HG03097 (cell line): ENCODE data around the gene MCC.
A peak's percentile ranks its signal among the peaks of the same experiment; 100 is the strongest.

ENCODE experiments used
- ATAC-seq: cut with Tn5 transposase; IDR thresholded peaks from one replicate; pipeline ENCODE4 v1.9.1; 2021; ENCODE audit not compliant: unreplicated experiment, low FRiP score

MCC gene

GRCh38 chr5:113047733-113048652 is 440.3 kb downstream of the MCC start:
- peak; percentile 60 for ATAC-seq

- no peak for ATAC-seq
These were observed 441.0 kb downstream of the MCC start for GRCh38 chr5:113047234-113047633.

DNA sequence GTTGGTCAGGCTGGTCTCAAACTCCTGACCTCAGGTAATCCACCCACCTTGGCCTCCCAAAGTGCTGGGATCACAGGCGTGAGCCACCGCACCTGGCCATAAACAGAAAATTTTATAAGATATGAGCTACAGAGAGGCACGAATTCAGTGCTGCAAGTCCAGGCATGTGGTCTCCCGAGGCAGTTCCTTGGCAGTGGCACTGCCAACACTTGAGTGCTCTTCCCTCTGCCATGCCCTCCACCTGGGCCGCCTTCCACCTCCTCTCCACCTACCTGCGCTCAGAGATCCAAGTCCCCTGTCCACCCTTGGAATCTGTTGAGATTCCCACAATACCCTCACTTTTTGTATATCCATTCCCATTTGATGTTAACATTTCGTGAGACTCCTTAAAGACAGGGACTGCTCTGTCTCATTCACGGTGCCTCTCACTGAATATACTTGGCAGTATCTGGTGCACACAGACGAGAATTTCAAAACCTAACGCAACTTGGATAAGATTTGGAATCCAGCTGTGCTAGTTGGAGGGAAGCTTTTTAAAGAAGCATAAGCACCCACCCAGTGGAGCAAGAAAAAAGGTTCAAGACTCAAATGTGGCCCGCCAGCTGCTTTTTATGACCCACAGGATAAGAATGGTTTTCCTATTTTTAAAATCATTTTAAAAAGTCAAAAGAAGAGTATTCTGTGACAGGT is 443.3 kb downstream of the MCC start:
- ATAC-seq, result no peak

DNA sequence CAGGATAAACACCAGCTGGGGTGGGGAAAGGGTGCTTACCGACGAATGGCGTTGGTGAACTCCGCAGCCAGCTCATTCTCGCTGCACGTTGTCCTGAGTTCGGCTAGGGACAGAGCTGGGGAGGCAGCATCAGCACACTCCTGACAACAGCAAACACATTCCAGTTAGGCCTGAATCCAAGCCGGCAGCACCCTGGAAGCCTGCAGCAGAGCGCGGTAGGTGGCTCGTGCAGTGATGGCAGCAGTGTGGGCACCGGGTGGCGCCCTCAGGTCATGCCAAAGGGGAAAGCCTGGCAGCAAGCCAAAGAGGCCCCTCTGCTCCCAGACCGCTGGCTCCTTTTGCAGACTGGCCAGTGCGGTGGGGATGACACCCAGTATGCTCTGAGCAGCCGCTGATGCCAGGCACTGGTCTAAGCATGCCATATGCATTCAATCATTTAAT is 444.7 kb downstream of the MCC start:
- ATAC-seq, result no peak

DNA sequence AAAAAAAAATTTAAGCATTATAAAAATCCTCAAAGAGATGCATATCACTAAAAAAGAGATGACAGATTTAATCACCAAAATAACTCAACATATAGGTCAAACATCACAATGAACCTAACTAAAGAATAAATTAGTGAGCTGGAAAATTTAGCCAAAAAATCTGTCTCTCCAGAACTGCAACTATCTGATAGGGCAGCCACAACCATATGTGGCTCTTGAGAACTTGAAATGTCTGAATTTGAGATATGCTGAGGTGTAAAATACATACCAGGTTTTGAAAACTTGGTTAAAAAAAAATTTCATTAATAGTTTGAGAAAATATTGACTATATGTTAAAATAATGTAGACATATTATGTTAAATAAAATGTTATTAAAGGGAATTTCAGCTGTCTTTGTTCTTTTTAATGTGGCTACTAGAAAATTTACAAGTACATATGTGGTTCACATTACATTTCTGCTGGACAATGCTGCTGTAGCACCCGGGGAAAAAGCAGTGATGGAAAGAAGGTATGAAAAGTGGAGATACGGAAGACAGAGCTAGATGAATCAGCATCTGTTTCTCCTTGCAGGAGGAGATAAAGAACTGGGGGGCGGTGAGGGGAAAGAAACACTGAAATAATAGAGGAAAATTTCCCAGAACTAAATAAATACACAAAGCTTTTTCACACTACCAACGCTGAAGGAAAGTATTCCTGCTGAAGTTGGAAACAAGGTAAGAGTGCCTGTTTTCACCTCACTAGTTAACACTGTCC is 445.6 kb downstream of the MCC start:
- no peak for ATAC-seq

DNA sequence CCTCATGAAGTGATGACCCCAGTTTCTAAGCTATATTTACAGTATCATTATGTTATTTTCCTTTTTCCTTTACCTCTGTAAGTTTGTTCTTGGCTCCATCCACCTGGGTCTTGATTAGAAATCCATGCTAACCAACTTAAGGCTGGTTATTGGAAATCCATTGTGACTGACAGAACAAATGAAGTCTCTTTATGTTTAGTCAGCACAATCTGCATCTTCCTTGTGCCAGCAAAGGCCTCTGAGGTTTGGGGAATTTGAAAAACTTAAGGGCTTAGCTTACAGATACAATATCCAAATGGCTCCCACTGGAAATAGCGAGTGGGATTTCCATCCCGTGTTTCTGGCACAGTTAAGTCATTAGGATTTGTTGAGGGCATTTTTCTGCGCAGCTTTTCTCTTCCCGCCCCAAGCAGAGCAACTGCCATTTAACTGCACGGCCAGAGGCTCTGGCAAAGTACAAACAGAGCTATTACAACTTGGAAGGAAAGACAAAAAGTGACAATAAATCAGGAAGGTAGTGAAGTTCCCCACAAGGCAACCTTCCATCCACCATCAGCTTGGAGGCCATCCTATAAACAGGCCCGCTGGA is 447.5 kb downstream of the MCC start:
- no peak for ATAC-seq

- ATAC-seq, result no peak
These were observed 448.3 kb downstream of the MCC start for GRCh38 chr5:113039934-113040285.

- no peak for ATAC-seq
These were observed 448.9 kb downstream of the MCC start for GRCh38 chr5:113039229-113039933.

GRCh38 chr5:113038714-113039113 is 449.5 kb downstream of the MCC start:
- ATAC-seq, result no peak

- no peak for ATAC-seq
These were observed 450.1 kb downstream of the MCC start for GRCh38 chr5:113038136-113038535.

GRCh38 chr5:113036826-113037225 is 451.4 kb downstream of the MCC start:
- no peak for ATAC-seq

- ATAC-seq, result no peak
These were observed 451.9 kb downstream of the MCC start for GRCh38 chr5:113036321-113036720.

- ATAC-seq, result no peak
These were observed 453.2 kb downstream of the MCC start for GRCh38 chr5:113035096-113035495.

DNA sequence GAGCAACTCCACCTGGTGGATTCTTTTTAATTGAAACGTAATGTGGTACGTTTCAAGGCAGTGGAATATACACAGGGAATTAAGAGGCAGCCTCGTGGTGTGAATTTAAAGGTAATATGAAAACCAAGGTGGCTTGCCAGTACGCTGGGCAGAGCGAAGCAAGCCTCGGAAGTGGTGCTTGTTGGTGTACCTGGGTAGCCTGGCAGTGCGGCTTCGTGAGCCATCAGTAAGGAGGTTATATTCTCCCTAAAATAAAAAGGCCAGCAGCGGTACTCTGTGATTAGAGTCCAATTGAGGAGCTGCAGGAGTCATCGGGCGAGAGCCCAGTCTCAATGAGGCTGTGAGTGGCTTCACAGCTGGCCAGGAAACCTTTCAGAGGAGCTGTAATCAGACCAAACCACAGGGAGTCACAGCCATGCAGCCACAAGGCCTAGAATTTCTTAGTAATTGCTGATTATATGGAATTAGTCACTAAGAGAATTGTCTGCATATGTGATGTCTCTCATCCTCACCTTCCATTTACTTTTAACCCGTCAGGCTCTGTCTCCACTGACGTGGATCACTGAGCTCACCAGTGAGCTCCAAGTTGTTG is 454.0 kb downstream of the MCC start:
- no peak for ATAC-seq

GRCh38 chr5:113031557-113031956 is 456.7 kb downstream of the MCC start:
- no peak for ATAC-seq

- no peak for ATAC-seq
These were observed 457.1 kb downstream of the MCC start for GRCh38 chr5:113031104-113031503.

DNA sequence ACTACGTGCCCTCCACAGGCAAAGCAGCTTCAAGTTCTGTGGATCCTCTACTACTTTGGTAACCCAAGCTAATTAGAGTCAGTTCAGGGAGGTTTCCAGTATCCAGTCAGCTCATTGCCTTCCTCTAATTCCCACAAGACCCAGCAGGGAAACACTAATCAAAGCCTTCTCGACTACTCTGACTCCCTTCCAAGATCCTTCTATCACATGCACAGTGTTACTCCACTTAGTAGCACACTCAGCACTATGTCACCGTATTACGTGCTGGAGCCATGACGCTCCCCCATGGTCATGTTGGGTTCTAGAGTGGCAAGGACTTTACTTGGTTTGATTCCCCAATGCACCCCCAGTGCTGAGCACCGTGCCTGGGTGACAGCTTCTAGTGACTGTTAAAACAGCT is 458.6 kb downstream of the MCC start:
- ATAC-seq, result no peak

DNA sequence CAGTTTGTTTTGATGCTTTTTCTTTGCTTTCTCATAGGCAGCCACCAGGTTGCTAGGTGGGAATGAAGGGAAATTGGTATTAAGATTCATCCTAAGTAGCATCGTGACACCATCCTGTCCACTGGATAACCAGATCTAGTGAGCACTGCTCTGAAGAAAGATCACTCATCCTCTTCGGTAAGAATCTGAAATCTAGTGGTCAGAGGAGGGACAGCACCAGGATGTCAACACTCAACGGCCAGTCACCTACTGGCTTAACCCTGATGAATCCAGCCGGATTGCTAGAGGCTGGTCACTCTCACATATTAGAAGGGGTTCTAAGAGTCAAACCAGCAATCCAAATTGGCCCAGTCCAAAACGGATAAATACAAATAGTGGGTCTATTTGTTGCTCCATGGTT is 460.8 kb downstream of the MCC start:
- no peak for ATAC-seq

DNA sequence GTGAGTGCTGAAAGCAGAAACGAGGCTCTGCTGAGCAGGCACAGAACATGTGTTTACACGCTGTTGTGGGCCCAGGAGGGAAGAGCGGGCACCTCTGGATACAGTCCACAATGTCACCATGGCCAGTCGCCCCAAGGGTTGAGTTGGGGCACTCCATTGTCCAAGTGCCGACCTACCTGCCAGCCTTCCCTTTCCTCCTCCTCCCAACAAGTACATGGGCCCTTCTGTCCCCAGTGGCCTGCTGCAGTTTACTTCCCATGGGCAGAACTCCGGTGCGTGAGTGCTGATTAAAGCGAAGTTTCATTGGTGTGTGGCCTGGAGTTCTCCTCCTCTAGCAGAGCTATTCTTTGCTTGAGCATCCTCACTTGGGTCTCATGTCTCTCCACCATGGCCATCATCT is 461.2 kb downstream of the MCC start:
- no peak for ATAC-seq

DNA sequence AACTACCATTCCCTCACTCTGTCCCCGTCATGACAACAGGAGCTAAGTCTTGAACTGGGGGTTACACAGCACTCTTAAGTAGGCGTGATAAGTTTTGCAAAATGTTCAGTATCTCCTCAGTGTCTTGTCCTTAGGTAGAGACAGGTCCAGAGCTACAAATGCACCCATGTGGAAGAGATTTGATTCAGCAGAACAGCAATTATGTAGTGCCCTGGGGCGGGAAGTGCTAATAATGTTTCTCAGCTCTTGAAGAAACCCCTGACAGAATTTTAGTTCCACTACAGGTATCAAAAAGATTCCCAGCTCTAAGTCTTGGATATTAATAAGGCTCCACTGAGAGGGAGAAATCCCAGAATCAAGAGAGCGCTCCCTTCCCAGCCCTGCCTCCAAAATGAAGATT is 462.0 kb downstream of the MCC start:
- ATAC-seq, result no peak
